Activated CD4-positive, alpha-beta T cell treated with anti-CD3 and anti-CD28 coated beads, Interleukin-2, Interleukin-4, amounts not matched to agents 100 ng/mL and 50 ng/mL, durations not matched to agents 16 hours and 8 hours (primary cell): Measurements from ENCODE around the gene PAX5.
"Not testable (repeated sequence)": the region's sequence is repeated elsewhere in the genome, so short reads cannot be mapped to it uniquely, and the experiment has no call there.

Experiments used
- DNase-seq: peaks from one replicate; pipeline ENCODE4 v3.0.0-alpha.2; 2020; ENCODE audit warnings: low spot score

PAX5 gene

DNA sequence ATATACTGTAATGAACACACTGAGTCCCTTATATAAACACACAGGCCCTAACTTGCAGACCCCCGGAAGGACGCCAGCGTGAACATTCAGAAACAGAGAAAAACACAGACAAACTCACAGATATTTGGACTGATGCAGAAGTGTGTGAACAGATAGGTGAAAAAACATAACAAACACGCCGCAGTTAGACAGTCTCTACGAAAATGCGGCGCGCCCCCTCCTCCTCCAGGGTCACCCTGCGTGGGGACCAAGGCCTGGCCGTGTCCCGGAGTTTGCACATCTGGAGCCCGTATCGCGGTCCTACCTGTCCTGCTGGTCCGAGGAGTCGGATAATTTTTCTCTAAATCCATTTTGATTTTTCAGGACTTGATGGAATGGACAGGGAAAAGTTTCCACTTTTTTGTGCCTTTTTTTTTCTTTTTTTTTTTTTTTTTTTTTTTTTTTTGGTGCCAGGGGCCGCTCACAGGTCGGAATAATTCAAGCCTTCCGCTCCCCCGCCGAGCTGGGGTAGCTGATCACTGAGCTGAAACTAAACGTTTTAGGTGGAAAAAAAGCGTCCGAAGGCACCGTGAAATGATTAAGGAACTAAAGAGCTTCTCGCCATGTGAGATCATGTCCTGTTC, at the start of gene PAX5:
TSS of gene PAX5 (minus strand) at position 587 of the 623 bp plus-strand sequence. CDS start at position 350, 237 bp downstream.
- DNase-seq = no peak

DNA sequence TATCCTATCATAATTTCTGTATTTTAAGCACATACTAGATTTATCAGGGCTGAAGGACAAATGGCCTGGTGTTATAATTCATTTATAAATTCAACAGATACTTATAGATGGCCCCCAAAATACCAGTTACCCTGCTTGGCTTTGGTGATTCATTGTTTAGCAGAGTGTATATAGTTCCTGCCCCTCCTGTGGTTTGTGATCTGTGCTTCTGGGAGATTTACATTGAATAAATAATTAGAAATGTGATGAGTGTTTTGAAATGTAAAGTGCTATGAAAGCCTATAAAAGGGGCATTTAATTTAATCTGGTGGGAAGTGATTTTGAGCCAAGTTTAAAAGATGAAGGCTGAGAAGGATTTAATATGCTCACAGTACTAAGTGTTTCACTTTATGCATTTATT, 49.6 kb upstream of the PAX5 start:
- DNase-seq = no peak

DNA sequence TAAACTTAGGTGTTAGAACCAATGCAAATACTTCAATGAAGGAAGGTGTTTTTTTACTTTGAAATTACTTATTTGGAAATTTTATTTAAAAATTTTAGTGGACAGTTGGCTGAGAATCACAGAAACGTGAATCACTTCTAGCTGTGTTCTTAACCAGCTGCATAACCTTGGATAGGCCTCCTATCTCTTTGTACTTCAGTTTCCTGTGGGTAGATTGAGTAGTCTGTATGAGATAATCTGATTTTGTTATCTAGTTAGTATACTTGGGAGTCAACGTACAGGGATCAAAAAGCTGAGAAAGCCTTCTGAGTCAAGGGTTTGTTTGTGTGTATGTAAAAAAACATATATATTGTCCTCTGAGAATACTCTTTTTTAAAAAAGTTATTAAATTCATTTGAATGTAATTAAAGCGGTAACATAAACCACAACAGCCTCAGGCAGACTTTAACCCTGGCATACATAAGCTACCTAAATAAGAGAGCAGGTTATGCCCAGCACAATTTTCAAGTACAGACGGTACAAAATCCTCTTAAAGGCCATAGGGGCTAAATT, 48.2 kb upstream of the PAX5 start:
- peak; percentile 7 for DNase-seq

DNA sequence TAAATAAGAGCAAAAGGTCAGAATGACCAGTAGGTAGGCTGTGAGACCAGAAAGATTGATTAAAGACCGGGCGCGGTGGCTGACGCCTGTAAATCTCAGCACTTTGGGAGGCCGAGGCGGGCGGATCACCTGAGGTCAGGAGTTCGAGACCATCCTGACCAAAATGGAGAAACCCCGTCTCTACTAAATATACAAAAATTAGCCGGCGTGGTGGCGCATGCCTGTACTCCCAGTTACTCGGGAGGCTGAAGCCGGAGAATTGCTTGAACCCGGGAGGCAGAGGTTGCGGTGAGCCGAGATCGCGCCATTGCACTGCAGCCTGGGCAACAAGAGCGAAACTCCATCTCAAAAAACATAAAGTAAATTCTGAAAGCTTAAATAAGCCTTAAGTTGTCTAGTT, 47.4 kb upstream of the PAX5 start:
- not testable (repeated sequence) for DNase-seq

DNA sequence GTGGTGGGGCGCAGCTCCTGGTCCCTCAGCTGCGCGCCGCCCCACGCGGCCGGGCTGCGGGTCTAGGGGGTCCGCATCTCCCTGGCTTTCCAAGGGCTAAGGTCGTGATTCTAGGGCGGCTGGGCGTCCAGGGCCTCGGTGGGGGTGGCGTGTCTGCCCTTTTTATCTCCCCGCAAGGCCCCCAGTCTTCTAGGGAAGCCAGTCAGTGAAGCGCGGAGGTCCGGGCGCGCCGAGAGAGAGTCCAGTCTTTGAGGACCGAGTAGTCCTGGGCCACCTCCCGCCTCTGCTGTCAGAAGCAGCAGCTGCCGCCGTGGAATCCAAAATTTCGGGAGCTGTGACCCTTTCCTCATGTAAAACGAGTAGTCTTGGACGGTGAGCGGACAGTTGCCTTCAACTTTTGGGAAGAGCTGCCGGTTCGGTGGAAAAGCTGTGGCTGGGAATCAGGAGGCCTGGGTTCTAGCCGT, 46.1 kb upstream of the PAX5 start:
- DNase-seq = not testable (repeated sequence)

DNA sequence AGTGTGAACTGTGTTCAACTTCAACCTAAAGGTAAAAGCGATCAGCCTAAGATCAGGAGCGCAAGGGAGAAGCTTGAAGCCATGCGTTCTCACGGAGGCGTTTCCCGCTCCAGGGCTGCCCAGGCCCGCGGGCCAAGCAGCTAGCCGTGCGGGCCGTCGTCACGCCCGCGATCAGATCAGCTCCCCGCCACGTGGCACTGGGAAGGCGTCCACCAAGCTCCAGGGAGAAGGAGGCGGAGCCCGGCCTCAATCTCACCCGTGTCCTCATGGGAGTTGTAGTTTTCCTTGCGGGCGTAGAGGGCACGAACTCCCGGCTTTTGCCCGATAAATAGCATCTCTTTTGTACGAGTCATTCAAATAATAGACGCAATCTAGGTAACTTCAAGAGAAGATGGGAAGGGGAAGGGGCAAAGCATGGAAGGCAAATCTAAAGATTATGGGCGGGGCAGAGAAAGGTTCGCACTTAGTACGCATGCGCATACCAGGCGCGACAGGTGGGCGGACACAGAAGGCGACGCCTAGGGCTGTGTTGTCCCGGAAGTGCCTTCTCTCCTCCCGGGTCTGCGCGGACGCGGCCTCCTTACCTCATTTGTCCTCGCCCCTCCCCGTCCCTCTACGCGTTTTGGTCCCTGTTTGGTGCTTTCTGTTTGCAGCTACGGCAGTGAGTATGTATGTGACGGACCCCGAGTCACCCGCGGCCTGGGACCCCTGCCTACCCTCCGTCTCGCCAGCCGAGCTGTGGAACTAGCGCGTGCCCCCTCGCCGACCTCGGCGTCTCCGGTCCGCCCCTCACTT, 45.5 kb upstream of the PAX5 start:
- DNase-seq = peak; percentile 95

DNA sequence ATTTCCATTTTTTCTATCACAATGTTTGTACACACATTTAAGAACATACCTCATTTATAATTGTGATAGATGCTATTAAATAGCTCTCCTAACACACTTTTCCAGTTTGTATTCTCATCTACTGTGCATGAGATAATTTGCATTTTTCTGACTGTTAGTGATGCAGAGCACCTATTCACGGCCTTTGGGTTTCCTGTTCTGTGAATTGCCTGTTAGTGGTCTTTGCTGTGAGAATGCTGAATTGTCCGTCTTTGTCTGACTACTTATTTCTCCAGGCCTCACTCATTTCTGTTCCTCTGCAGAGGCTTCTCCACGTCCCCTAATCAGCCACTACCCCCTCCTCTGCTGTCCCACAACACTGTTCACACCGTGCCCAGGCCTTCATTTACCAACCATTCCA, 40.7 kb upstream of the PAX5 start:
- DNase-seq = not testable (repeated sequence)

DNA sequence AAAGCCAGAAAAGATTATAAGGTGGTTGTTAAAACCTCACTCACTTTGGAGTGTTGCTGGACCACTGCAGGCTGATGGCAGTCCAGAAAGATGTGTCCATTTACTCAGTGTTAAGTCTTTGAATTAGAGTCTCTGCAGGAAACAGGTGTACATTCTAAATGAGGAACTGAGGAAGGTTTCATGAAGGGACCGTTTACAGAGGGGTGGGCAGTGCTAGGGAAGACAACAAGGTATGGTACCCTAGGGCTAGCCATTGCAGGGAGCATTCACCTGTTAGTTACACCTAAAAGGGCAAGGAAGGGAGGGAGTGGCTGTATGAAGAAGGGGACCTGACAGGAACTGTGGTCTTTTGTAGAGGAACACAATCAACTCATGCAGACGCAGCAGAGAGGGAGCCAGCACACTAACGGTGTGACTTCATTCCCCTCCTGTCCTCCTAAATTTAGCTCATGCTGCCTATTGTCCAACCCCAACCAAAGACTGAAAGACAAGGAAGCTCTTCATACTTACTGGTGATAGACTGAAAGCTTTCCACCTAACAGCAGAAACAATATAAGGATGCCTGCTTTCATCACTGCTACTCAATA, 32.2 kb upstream of the PAX5 start:
- DNase-seq = no peak

DNA sequence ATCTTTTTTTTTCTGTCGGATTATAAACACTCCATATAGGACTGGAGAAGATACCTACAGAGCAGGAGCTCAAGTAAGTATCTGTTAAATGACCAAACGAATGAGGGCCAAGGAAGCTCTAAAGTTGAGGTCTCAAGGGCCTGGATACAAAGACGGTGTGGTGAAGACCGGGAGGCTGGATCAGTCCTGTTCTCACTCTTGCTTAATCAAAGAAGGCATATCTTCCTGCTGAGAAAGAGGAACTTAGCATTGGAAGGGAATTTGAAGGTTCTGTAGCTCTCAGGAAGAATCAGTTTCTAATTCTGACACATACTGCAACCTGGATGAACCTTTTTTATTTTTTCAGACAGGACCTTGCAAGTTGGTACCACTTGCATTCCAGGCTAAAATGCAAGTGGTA, 28.3 kb upstream of the PAX5 start:
- no peak for DNase-seq

DNA sequence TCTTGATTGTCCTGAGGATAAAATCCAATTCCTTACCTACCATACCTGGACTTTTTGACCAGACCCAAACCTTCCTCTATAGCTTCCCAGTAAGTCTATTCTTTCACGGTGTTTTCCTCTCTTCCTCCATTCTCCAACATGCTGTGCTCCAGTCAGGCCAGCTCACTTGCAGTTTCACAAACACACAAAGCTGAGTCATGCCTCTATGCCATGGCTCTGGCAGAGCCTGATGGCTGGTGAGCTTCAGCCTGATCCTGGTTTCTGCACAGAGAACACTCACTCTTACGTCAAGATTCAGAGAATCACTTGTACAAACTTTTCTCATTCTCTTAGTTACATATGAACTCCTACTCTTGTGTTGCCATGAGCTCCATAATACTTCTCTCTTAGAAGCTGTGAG, 27.7 kb upstream of the PAX5 start:
- no peak for DNase-seq

DNA sequence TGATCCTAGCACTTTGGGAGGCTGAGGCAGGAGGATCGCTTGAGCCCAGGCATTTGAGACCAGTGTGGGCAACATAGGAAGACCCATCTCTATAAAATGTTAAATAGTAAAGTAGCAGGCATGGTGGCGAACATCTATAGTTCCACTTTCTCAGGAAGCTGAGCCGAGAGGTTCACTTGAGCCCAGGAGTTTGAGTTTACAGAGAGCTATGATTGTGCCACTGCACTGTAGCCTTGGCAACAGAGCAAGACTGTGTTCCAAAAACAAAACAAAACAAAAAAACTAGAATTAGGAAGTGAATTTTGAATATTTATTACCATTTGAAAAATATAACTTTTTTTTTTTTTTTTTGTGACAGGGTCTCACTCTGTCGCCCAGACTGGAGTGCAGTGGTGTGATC, 26.8 kb upstream of the PAX5 start:
- no peak for DNase-seq

DNA sequence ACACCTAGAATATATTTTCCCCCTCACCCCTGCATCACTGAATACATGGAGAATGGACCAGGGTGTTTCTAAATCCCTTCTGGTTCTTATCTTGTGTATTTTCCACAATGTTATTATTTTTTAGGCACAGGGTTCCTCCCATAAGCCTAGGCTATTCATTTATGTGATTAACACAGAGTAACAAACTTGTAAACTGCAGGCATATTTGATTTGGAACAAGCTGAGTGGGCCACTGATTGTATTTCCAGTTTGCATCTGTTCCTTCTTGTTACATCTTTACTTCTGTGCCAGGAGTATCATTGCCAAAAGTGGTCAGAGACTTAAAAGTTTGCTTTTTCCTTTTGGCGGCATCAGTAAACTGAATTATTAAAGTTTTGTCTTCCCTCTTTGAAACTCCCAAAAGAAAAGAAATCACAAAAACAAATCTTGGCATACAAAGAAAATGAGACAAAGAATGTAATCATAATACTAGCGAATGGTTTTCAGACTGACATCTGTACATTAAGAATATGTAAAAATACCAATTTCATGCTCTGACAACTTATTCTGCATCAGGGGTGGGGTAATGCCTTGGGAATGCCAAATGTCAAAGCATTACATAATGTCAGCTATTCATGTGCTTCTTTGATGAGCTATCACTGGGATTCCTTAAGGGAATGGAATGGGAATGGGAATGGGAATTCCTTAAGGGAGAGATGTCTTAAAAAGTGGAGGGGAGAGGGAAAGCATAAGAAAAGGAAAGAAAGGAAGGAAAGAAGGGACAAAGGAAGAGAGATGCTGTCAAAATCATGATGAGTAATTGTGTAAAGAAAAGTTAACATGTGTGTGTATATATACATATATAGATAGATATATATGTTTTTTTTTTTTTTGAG, 22.2 kb upstream of the PAX5 start:
- DNase-seq = no peak

DNA sequence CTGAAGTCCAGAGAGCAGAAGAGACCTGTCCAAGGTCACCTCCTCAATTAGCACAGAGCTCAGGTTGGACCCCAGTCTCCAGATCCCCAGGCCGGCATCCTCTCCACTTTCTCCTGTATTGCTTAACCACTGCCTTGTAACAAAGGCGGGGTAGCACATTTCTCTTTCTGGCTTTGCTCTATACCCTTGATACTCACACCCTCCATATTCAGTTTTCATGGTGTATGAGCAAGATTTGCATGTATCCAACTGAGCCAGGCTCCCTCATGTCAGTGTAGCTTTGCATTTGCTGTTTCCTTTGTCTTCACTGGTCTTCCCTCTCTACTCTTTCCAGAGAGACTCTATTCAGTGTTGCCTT, 20.3 kb upstream of the PAX5 start:
- not testable (repeated sequence) for DNase-seq

DNA sequence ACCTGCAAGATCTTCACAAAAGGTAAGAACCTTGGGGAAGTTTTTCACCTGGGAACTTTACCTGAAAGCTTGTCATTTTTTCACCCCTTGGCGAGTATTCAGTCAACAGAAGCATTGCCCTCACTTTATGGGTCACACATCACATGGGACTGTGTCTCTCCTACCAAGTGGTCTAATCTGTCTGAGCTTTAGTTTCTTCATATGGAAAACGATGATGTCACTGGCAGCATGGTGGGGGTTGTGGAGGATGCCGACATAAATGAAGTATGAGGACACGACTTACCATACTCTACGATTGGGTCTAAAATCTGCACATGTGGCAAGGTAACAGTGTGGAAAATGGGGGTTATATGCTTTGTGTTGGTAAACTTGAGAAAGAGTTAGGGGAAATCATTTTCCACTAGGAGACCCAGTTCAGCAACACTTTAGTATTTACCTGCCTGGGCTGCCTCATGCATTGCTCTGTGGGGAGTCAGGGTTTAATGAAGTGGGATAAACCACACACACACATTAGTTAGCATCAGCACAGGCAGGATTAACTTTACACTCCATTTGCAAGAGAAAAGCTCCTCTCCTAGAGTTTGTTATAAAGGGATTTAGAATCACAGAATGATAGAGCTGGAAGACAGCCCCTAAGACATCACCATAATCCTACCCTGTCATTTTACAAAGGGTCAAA, 19.8 kb upstream of the PAX5 start:
- no peak for DNase-seq

DNA sequence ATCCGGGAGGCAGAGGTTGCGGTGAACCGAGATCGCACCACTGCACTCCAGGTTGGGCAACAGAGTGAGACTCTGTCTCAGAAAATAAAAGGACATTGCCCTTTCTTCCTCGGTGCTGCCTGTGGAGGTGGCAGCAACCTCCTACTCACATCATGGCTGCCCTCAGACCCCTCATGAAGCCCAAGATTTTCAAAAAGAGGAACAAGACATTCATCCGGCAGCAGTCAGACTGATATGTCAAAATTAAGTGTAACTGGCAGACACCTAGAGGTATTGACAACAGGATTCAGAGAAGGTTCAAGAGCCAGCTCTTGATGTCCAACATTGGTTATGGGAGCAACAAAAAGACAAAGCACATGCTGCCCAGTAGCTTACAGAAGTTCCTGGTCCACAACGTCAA, 12.6 kb upstream of the PAX5 start:
- no peak for DNase-seq

DNA sequence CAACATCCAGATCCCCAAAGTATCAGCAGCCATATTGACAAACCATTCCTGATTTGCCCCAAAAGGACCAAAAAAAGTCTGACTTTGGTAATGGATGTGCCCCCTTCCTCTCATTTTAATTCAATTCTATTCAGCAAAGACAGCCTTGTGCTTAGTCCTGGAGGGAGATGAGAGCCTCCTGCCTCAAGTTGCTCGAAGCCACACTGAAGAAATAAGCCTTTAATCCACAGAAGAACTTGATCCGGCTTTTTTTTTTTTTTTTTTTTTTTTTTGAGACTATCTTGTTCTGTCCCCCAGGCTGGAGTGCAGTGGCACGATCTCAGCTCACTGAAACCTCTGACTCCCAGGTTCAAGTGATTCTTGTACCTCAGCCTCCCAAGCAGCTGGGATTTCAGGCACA, 8.4 kb upstream of the PAX5 start:
- DNase-seq = no peak

DNA sequence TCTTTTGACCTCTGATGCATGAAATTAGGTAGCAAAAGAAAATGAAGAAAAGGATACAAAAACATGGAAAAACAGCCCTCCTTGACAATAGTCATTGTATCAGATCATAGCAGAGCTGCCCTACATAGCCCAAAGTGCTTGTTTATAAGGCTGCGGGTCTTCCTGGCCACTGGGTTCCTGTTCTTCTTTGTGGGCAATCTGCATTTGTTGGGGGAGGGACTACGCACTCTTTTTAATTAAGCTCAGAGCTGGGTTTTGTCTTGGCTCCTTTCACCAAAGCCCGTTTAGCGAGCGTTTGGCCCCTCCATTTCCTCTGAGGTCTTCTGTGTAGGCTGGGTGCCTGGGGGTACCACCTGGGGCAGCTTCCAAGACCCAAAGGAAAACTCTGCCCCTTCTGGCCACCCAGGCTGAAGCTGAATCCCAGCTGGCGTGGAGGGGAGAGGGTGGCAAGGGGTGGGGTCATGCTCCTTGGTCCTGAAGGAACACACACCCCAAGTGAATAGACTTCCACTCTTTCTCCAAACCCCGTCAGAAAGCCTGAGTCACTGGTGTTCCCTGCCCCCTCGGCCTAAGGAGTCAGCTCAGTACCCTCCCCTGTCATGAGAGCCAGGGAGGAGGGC, 6.5 kb upstream of the PAX5 start:
- no peak for DNase-seq

DNA sequence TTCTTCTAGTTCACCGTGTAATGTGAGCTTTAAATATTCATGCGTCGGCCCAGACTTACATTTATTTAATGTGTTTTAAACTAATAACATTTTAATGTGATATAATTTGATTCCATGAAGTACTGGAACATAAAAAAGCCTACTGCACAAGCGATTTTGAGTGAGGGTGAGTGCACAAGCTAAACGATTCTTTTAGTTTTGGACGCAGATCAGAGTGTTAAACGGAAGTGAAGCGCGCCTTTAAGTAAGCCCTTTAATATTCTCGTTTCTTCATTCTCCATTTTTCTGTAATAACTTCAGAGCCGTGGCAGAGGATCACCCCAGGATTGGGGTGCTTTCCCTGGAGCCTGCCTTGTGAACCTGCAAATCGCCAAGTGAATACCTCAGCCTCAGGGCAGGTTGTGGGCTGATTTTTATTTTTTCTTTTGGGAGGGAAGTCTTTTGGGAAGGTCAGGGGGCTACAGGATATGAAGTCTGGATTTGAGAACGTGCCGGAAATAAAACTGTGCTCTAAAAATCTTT, 4.9 kb upstream of the PAX5 start:
- no peak for DNase-seq

DNA sequence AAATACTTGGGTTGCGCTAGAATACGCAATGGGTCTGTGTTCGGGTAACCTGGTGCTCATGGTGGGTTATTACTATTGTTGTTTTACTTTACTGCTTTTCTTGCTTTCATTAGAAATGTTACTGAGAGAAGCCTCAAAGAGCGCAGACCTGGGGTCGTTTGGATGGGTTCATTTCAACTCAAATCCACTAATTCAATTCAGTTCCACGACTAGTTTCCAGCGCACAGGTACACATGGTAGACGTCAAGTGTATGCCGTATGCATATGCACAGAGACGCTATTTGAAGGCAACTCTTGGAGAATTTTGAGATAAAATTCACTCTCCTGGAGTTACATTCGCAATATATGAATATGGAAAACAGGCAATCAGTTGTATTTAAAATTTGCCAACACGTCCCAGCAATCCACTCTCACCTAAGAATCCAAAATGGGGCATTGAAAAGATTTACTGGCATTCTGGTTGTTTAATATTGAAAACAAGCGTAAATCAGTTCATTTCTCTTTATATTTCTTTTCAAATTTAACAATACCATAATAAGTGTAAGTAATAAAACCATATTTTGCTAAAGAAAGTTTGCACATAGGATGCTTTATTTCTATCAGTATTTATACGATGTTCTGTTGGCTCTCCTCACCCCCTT, 4.4 kb upstream of the PAX5 start:
- no peak for DNase-seq
